Endothelial cell (in vitro differentiated cells): ENCODE measurements around the gene BARX1. TPM values are rescaled to one million over a fixed set of nuclear protein-coding genes. Genes with fewer than 3 reads are reported as not detected.

Source experiments
- DNase-seq: peaks from one replicate; pipeline ENCODE4 v3.0.0; 2021; ENCODE audit warnings: low spot score
- H3K27ac Mint-ChIP-seq: one replicate; pipeline ENCODE4 v1.8.0; 2021; ENCODE audit warnings: mixed read lengths, inconsistent platforms; ENCODE audit not compliant: unreplicated experiment
- H3K27me3 Mint-ChIP-seq: one replicate; pipeline ENCODE4 v1.8.0; 2021; ENCODE audit warnings: mild to moderate bottlenecking, moderate library complexity, mixed read lengths, inconsistent platforms; ENCODE audit not compliant: unreplicated experiment
- H3K36me3 Mint-ChIP-seq: one replicate; pipeline ENCODE4 v1.8.0; 2021; ENCODE audit warnings: mild to moderate bottlenecking, low read depth, mixed read lengths, inconsistent platforms; ENCODE audit not compliant: unreplicated experiment
- H3K4me1 Mint-ChIP-seq: one replicate; pipeline ENCODE4 v1.8.0; 2021; ENCODE audit warnings: mild to moderate bottlenecking, mixed read lengths, inconsistent platforms; ENCODE audit not compliant: unreplicated experiment
- H3K4me3 Mint-ChIP-seq: one replicate; pipeline ENCODE4 v1.8.0; 2021; ENCODE audit warnings: mild to moderate bottlenecking, mixed read lengths, inconsistent platforms; ENCODE audit not compliant: unreplicated experiment
- H3K9me3 Mint-ChIP-seq: one replicate; pipeline ENCODE4 v1.8.0; 2021; ENCODE audit warnings: mixed read lengths, inconsistent platforms; ENCODE audit not compliant: unreplicated experiment
- CTCF ChIP-seq: fragments of 200-600 bp; sonication (generic); IDR thresholded peaks from one replicate; pipeline ENCODE4 v1.5.0; 2021; ENCODE audit warnings: antibody characterized with exemption; ENCODE audit not compliant: unreplicated experiment
- total RNA-seq: library from RNA; stranded (reverse); fragmentation: NEBNext Ultra II Directional; extraction: Animal tissue kit (Norgen Biotek cat#: 25700); gene quantifications from one replicate; pipeline ENCODE4 v1.2.1, GENCODE V29; 2021; ENCODE audit not compliant: unreplicated experiment

Gene BARX1
- total RNA-seq, 1 donor from 2014 or later, result 0.51 TPM

- Mint-ChIP-seq H3K4me3 (no peak overlapping the region), H3K9me3 (no peaks in the 10 kb centered on the region), H3K27me3 (peaks cover 46% of the 10 kb centered on the region), H3K27ac (no peak overlapping the region), H3K36me3 (peaks cover 10% of the 10 kb centered on the region), H3K4me1 (peaks cover 28% of the 10 kb centered on the region)
- DNase-seq, result no peak
- TF ChIP-seq CTCF, result no peak
These were observed 6.0 kb downstream of the BARX1 start for GRCh38 chr9:93949073-93949693.

- H3K27ac Mint-ChIP-seq, result no peak overlapping the region
These were observed 6.6 kb downstream of the BARX1 start for GRCh38 chr9:93948441-93949072.

GRCh38 chr9:93947409-93948070 is 7.6 kb downstream of the BARX1 start:
- TF ChIP-seq CTCF, result no peak
- no peaks in the 10 kb centered on the region for H3K9me3 Mint-ChIP-seq
- peaks cover 24% of the 10 kb centered on the region for H3K4me1 Mint-ChIP-seq
- no peak overlapping the region for H3K4me3 Mint-ChIP-seq
- peaks cover 6% of the 10 kb centered on the region for H3K36me3 Mint-ChIP-seq
- H3K27ac Mint-ChIP-seq, result no peak overlapping the region
- DNase-seq, result no peak
- H3K27me3 Mint-ChIP-seq, result peaks cover 39% of the 10 kb centered on the region

More at GRCh38 chr9:93948441-93949072, 6.6 kb downstream of the BARX1 start:
- peaks cover 9% of the 10 kb centered on the region for H3K36me3 Mint-ChIP-seq
- peaks cover 23% of the 10 kb centered on the region for H3K4me1 Mint-ChIP-seq
- no peak for DNase-seq
- TF ChIP-seq CTCF, result no peak
- H3K27me3 Mint-ChIP-seq, result peaks cover 44% of the 10 kb centered on the region
- H3K9me3 Mint-ChIP-seq, result no peaks in the 10 kb centered on the region
- H3K4me3 Mint-ChIP-seq, result no peak overlapping the region

DNA sequence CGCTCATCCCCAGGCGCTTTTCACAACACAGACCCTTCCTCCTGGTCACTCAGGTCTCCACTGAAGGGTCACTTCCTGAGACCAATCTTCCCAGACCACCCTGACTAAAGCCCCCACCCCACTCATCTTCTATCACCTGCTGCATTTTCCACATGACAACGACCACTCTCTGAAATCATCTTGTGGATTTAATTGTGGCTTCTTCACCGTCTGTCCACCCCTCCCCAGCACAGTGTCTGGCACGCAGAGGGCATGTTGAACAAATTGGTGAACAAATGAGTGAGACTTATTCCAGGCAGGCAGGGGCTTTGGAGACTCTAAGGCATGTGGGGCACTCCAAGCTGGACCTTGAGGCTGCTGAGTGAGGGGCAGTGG is 8.8 kb downstream of the BARX1 start:
- no peak overlapping the region for H3K27ac Mint-ChIP-seq
- peaks cover 3% of the 10 kb centered on the region for H3K36me3 Mint-ChIP-seq
- H3K9me3 Mint-ChIP-seq, result no peaks in the 10 kb centered on the region
- no peak for TF ChIP-seq CTCF
- H3K4me1 Mint-ChIP-seq, result peaks cover 27% of the 10 kb centered on the region
- no peak for DNase-seq
- H3K27me3 Mint-ChIP-seq, result peaks cover 39% of the 10 kb centered on the region
- no peak overlapping the region for H3K4me3 Mint-ChIP-seq
